Vagina (tissue), 2 donors: Measurements from ENCODE around the gene AP1S3. TPM values are rescaled to one million over a fixed set of nuclear protein-coding genes. Genes with fewer than 3 reads are reported as not detected.

Experiments used
- DNase-seq, 2 donors: peaks; one replicate each; pipeline ENCODE4 v3.0.0-alpha.2; 2017; ENCODE audit errors: extremely low spot score in 2 of 2
- H3K27ac ChIP-seq: fragments of 200-600 bp; sonication (generic); one replicate; pipeline ENCODE4 v1.5.1; 2019
- H3K27me3 ChIP-seq: fragments of 200-600 bp; sonication (generic); one replicate; pipeline ENCODE4 v1.5.1; 2019
- H3K36me3 ChIP-seq, 2 donors: fragments of 200-600 bp; sonication (generic); one replicate each; pipeline ENCODE4 v1.5.1; 2017 to 2019
- H3K4me1 ChIP-seq: fragments of 200-600 bp; sonication (generic); one replicate; pipeline ENCODE4 v1.5.1; 2019
- H3K4me3 ChIP-seq, 2 donors: fragments of 200-600 bp; sonication (generic); 1 replicate in 1 of 2; 2 replicates in 1 of 2; pipeline ENCODE4 v1.5.1; 2016 to 2019
- H3K9me3 ChIP-seq: fragments of 200-600 bp; sonication (generic); one replicate; pipeline ENCODE4 v1.5.1; 2019
- CTCF ChIP-seq, 3 experiments: fragments of 450-650 bp in 2 of 3; fragments of 200-600 bp in 1 of 3; sonication (generic) in 1 of 3; IDR thresholded peaks; one replicate each; pipeline ENCODE4 v1.5.1; 2017 to 2019; ENCODE audit warnings: antibody characterized with exemption in 3 of 3, mild to moderate bottlenecking in 2 of 3, moderate library complexity in 2 of 3
- POLR2A ChIP-seq, 2 donors: fragments of 450-650 bp; IDR thresholded peaks; one replicate each; pipeline ENCODE4 v1.6.1; 2017; ENCODE audit warnings: antibody characterized with exemption in 2 of 2, mild to moderate bottlenecking in 2 of 2, moderate library complexity in 2 of 2
- POLR2AphosphoS5 ChIP-seq, 2 donors: sonication (generic); formaldehyde crosslinking; IDR thresholded peaks; one replicate each; pipeline ENCODE4 v1.9.0; 2017; ENCODE audit warnings: antibody characterized with exemption in 2 of 2, mild to moderate bottlenecking in 2 of 2, low read depth in 1 of 2; ENCODE audit not compliant: insufficient read depth in 1 of 2
- intact Hi-C: fragments of 100-400 bp; cut with DNase I; formaldehyde crosslinking; loops from one replicate; pipeline ENCODE4 v1.15.1; 2023
- total RNA-seq: library from RNA; depleted of rRNA; stranded (reverse); fragments of >200 nt; gene quantifications from one replicate; pipeline ENCODE4 v1.2.3, GENCODE V29; 2016

AP1S3 gene
- total RNA-seq, 1 donor from 2014 or later: 9.8 TPM

- Histone ChIP-seq H3K4me1 (no peaks in the 10 kb centered on the region), H3K36me3 (no peaks in the 10 kb centered on the region), H3K9me3 (no peaks in the 10 kb centered on the region), H3K27ac (no peak overlapping the region), H3K27me3 (no peaks in the 10 kb centered on the region), H3K4me3 (no peak overlapping the region)
- TF ChIP-seq POLR2A (IDR thresholded peaks at IDR 0.05) (no peak), POLR2AphosphoS5 (IDR thresholded peaks at IDR 0.05; ENCODE audit: insufficient read depth in 1 of 2, low read depth in 1 of 2) (no peak), CTCF (IDR thresholded peaks at IDR 0.05) (no peak)
- intact Hi-C loops: no loop called here
- DNase-seq: no peak
Measured at GRCh38 chr2:223852281-223852795, 15.0 kb upstream of the AP1S3 start.

GRCh38 chr2:223847410-223847809, 10.0 kb upstream of the AP1S3 start:
- no peaks in the 10 kb centered on the region for H3K4me1 ChIP-seq
- intact Hi-C loops: no loop called here
- no peaks in the 10 kb centered on the region for H3K9me3 ChIP-seq
- no peaks in the 10 kb centered on the region for H3K36me3 ChIP-seq
- H3K27me3 ChIP-seq: no peaks in the 10 kb centered on the region
- no peak overlapping the region for H3K4me3 ChIP-seq
- DNase-seq: no peak
- no peak overlapping the region for H3K27ac ChIP-seq
- TF ChIP-seq CTCF (IDR thresholded peaks at IDR 0.05) (no peak), POLR2A (IDR thresholded peaks at IDR 0.05) (no peak), POLR2AphosphoS5 (IDR thresholded peaks at IDR 0.05; ENCODE audit: insufficient read depth in 1 of 2, low read depth in 1 of 2) (no peak)

GRCh38 chr2:223846515-223846914, 9.1 kb upstream of the AP1S3 start:
- H3K36me3 ChIP-seq: no peaks in the 10 kb centered on the region
- TF ChIP-seq CTCF (IDR thresholded peaks at IDR 0.05): no peak
- TF ChIP-seq POLR2AphosphoS5 (IDR thresholded peaks at IDR 0.05; ENCODE audit: insufficient read depth in 1 of 2, low read depth in 1 of 2): no peak
- no peak for TF ChIP-seq POLR2A (IDR thresholded peaks at IDR 0.05)
- H3K9me3 ChIP-seq: no peaks in the 10 kb centered on the region
- H3K27ac ChIP-seq: no peak overlapping the region
- H3K4me1 ChIP-seq: no peaks in the 10 kb centered on the region
- no peak overlapping the region for H3K4me3 ChIP-seq
- H3K27me3 ChIP-seq: no peaks in the 10 kb centered on the region
- DNase-seq: no peak
- intact Hi-C loops: no loop called here

GRCh38 chr2:223841436-223842190, 4.2 kb upstream of the AP1S3 start:
- Histone ChIP-seq H3K4me1 (peaks cover 5% of the 10 kb centered on the region), H3K9me3 (no peaks in the 10 kb centered on the region), H3K4me3 (no peak overlapping the region), H3K27ac (no peak overlapping the region), H3K27me3 (no peaks in the 10 kb centered on the region), H3K36me3 (no peaks in the 10 kb centered on the region)
- no peak for DNase-seq
- intact Hi-C loops: no loop called here
- TF ChIP-seq POLR2AphosphoS5 (IDR thresholded peaks at IDR 0.05; ENCODE audit: insufficient read depth in 1 of 2, low read depth in 1 of 2): no peak
- no peak for TF ChIP-seq POLR2A (IDR thresholded peaks at IDR 0.05)
- TF ChIP-seq CTCF (IDR thresholded peaks at IDR 0.05): no peak
